Tibial nerve (tissue), 4 donors: ENCODE data around the gene HMGA1.

ENCODE experiments used
- CTCF ChIP-seq, 5 experiments: fragments of 200-600 bp in 3 of 5; fragments of 450-650 bp in 2 of 5; sonication (generic) in 3 of 5; IDR thresholded peaks; one replicate each; pipeline ENCODE4 v1.5.1; 2016 to 2019; ENCODE audit warnings: antibody characterized with exemption in 5 of 5, mild to moderate bottlenecking in 3 of 5, moderate library complexity in 2 of 5
- EP300 ChIP-seq, 2 donors: sonication (generic); formaldehyde crosslinking; IDR thresholded peaks; one replicate each; pipeline ENCODE4 v1.6.1; 2017; ENCODE audit warnings: antibody characterized with exemption in 2 of 2, mild to moderate bottlenecking in 1 of 2

- TF ChIP-seq CTCF (IDR thresholded peaks at IDR 0.05) (no peak), EP300 (IDR thresholded peaks at IDR 0.05) (no peak)
Measured at GRCh38 chr6:34229877-34230276, 6.8 kb upstream of the HMGA1 start.
